Nephron progenitor cell (in vitro differentiated cells): Measurements from ENCODE around the gene ZNF546.

ENCODE experiments used
- DNase-seq: peaks from one replicate; pipeline ENCODE4 v3.0.0; 2021
- H3K27ac Mint-ChIP-seq: 2 replicates; pipeline ENCODE4 v1.8.0; 2021; ENCODE audit warnings: mild to moderate bottlenecking, moderate library complexity, mixed read lengths
- H3K27me3 Mint-ChIP-seq: 2 replicates; pipeline ENCODE4 v1.8.0; 2021; ENCODE audit warnings: mild to moderate bottlenecking, low read depth, mixed read lengths; ENCODE audit not compliant: poor library complexity
- H3K36me3 Mint-ChIP-seq: 2 replicates; pipeline ENCODE4 v1.8.0; 2021; ENCODE audit warnings: low read depth, mixed read lengths
- H3K4me1 Mint-ChIP-seq: 2 replicates; pipeline ENCODE4 v1.8.0; 2021; ENCODE audit warnings: mixed read lengths
- H3K4me3 Mint-ChIP-seq: 2 replicates; pipeline ENCODE4 v1.8.0; 2021; ENCODE audit warnings: mild to moderate bottlenecking, moderate library complexity, mixed read lengths
- H3K9me3 Mint-ChIP-seq: 2 replicates; pipeline ENCODE4 v1.8.0; 2021; ENCODE audit warnings: mild to moderate bottlenecking, moderate library complexity, mixed read lengths
- CTCF ChIP-seq: fragments of 200-600 bp; sonication (generic); IDR thresholded peaks from 2 replicates; pipeline ENCODE4 v1.5.0; 2021; ENCODE audit warnings: antibody characterized with exemption

The ZNF546 gene

DNA sequence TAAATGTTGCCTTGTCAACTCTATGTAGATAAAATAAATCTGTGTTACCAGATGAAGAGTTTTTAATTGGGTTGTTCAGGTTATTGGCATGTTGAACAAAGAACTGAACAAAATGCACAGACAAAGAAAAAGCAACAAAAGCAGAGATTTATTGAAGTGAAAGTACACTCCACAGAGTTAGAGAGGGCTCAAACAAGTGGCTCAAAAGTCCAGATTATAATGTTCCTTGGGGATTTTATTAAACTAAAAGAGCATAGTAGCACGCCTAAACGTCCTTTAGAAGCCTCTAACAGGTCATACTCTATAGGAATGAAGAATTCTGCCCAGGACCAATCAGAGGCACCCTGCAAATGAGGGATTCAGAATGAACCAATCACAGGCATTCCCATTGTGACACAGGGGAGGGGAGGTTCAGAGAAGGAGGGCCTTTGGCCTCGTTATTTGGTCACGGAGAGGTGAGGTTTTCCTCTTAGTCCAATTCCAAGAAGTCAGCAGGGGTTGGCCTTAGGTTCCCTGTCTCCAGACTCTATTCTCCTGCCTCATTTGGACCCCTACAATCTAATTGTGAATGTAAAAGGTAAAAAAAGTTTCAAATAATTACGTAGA lies 13.1 kb upstream of the ZNF546 start:
- Mint-ChIP-seq H3K4me1 (no peaks in the 10 kb centered on the region), H3K36me3 (peaks cover 92% of the 10 kb centered on the region), H3K9me3 (peaks cover 60% of the 10 kb centered on the region), H3K27me3 (peaks cover 3% of the 10 kb centered on the region), H3K4me3 (no peak overlapping the region), H3K27ac (no peak overlapping the region)
- DNase-seq, result no peak
- TF ChIP-seq CTCF, result no peak

- Mint-ChIP-seq H3K4me1 (no peaks in the 10 kb centered on the region), H3K36me3 (peaks cover 86% of the 10 kb centered on the region), H3K9me3 (peaks cover 76% of the 10 kb centered on the region), H3K27ac (no peak overlapping the region), H3K4me3 (no peak overlapping the region), H3K27me3 (peaks cover 3% of the 10 kb centered on the region)
- no peak for DNase-seq
- no peak for TF ChIP-seq CTCF
These were observed 10.2 kb upstream of the ZNF546 start for GRCh38 chr19:39986643-39987042.

DNA sequence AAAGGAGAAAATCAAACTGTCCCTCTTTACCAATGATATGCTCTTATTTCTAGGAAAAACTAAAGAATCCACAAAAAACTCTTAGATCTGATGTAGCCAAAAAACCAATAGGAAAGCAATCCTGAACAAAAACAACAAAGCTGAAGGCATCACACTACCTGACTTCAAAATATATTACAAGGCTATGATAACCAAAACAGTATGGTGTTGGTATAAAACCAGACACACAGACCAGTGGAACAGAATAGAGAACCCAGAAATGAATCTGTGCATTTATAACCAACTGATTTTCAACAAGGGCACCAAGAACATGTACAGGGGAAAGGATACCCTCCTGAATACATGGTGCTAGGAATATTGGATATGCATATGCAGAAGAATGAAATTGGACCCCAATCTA lies 9.7 kb upstream of the ZNF546 start:
- H3K9me3 Mint-ChIP-seq, result peaks cover 76% of the 10 kb centered on the region
- peaks cover 5% of the 10 kb centered on the region for H3K27me3 Mint-ChIP-seq
- H3K36me3 Mint-ChIP-seq, result peaks cover 84% of the 10 kb centered on the region
- H3K4me3 Mint-ChIP-seq, result no peak overlapping the region
- H3K4me1 Mint-ChIP-seq, result no peaks in the 10 kb centered on the region
- H3K27ac Mint-ChIP-seq, result no peak overlapping the region
- DNase-seq, result no peak
- TF ChIP-seq CTCF, result no peak

DNA sequence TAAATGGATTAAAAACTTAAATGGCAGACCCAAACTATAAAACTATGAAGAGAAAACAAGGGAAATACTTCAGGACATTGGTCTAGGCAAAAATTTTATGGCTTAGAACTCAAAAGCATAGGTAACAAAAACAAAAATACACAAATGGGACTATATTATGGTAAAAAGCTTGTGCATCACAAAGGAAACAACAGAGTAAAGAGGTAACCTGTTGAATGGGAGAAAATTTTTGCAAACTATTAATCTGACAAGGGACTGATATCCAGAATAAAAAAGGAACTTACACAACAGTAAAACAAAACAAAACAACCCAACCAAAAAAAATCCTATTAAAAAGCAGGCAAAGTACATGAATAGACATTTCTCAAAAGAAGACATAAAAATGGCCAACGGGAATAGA lies 9.3 kb upstream of the ZNF546 start:
- TF ChIP-seq CTCF, result no peak
- peaks cover 5% of the 10 kb centered on the region for H3K27me3 Mint-ChIP-seq
- H3K9me3 Mint-ChIP-seq, result peaks cover 72% of the 10 kb centered on the region
- H3K36me3 Mint-ChIP-seq, result peaks cover 84% of the 10 kb centered on the region
- no peak for DNase-seq
- H3K4me1 Mint-ChIP-seq, result no peaks in the 10 kb centered on the region
- no peak overlapping the region for H3K4me3 Mint-ChIP-seq
- no peak overlapping the region for H3K27ac Mint-ChIP-seq

GRCh38 chr19:39993605-39994004 lies 3.3 kb upstream of the ZNF546 start:
- Mint-ChIP-seq H3K36me3 (peaks cover 62% of the 10 kb centered on the region), H3K4me1 (peaks cover 29% of the 10 kb centered on the region), H3K27ac (no peak overlapping the region), H3K27me3 (peaks cover 3% of the 10 kb centered on the region), H3K9me3 (peaks cover 54% of the 10 kb centered on the region), H3K4me3 (no peak overlapping the region)
- DNase-seq, result no peak
- no peak for TF ChIP-seq CTCF

DNA sequence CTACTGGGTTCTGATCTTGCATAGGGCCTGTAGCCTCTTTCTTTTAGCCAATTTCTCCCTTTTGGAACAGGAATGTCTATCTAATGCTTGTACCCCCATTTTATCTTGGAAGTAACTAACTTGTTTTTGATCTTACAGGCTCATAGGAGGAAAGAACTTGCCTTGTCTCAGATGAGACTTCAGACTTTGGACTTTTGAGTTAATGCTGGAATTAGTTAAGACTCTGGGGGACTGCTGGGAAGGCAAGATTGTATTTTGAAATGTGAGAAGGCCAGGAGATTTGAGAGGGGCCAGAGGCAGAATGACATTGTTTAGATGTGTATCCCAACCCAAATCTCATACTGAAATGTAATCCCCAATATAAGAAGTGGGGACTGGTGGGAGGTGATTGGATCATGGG lies 2.5 kb upstream of the ZNF546 start:
- peaks cover 29% of the 10 kb centered on the region for H3K4me1 Mint-ChIP-seq
- no peak overlapping the region for H3K27ac Mint-ChIP-seq
- peaks cover 3% of the 10 kb centered on the region for H3K27me3 Mint-ChIP-seq
- no peak overlapping the region for H3K4me3 Mint-ChIP-seq
- peaks cover 49% of the 10 kb centered on the region for H3K9me3 Mint-ChIP-seq
- peaks cover 56% of the 10 kb centered on the region for H3K36me3 Mint-ChIP-seq
- TF ChIP-seq CTCF, result no peak
- DNase-seq, result no peak
